GM20000 (cell line): ENCODE measurements around the gene GREB1.
A peak's percentile ranks its signal among the peaks of the same experiment; 100 is the strongest.

Source experiments
- DNase-seq: peaks from one replicate; pipeline ENCODE4 v3.0.0; 2012; ENCODE audit warnings: low spot score
- CTCF ChIP-seq: IDR thresholded peaks from 2 replicates; pipeline ENCODE4 v1.5.1; 2012; ENCODE audit warnings: mild to moderate bottlenecking, control low read depth; ENCODE audit errors: extremely low read depth, missing control alignments

Gene GREB1

GRCh38 chr2:11494310-11494709 lies 39.5 kb upstream of the GREB1 start:
- no peak for DNase-seq
- no peak for TF ChIP-seq CTCF

- DNase-seq: no peak
- no peak for TF ChIP-seq CTCF
Observed at GRCh38 chr2:11495844-11496681, 37.8 kb upstream of the GREB1 start.

- DNase-seq: peak; percentile 58
- TF ChIP-seq CTCF: no peak
Observed at GRCh38 chr2:11498543-11499034, 35.3 kb upstream of the GREB1 start.

GRCh38 chr2:11499081-11499743 lies 34.6 kb upstream of the GREB1 start:
- no peak for TF ChIP-seq CTCF
- no peak for DNase-seq

- no peak for DNase-seq
Observed at GRCh38 chr2:11500702-11501303, 33.0 kb upstream of the GREB1 start.

GRCh38 chr2:11502740-11503292 lies 31.0 kb upstream of the GREB1 start:
- no peak for DNase-seq
- TF ChIP-seq CTCF: no peak

More at GRCh38 chr2:11500702-11501303, 33.0 kb upstream of the GREB1 start:
- no peak for TF ChIP-seq CTCF

- TF ChIP-seq CTCF: no peak
- no peak for DNase-seq
Observed at GRCh38 chr2:11503354-11503927, 30.4 kb upstream of the GREB1 start.
